Esophagus squamous epithelium (tissue), 5 donors: ENCODE measurements around the gene HIRA. TPM values are rescaled to one million over a fixed set of nuclear protein-coding genes. Genes with fewer than 3 reads are reported as not detected.

Experiments used
- DNase-seq: peaks from one replicate; lab custom pipeline; 2025; lab: John Stamatoyannopoulos, UW
- H3K27ac ChIP-seq, 4 donors: fragments of 200-600 bp; sonication (generic); one replicate each; pipeline ENCODE4 v1.5.1; 2016 to 2019; ENCODE audit warnings: mild to moderate bottlenecking in 1 of 4
- H3K27me3 ChIP-seq, 4 donors: fragments of 200-600 bp; sonication (generic); 1 replicate in 3 of 4; 2 replicates in 1 of 4; pipeline versions ENCODE4 v1.5.1 to v1.6.0; 2017 to 2021; ENCODE audit warnings: antibody characterized with exemption in 1 of 4
- H3K36me3 ChIP-seq, 3 donors: fragments of 200-600 bp; sonication (generic); one replicate each; pipeline ENCODE4 v1.5.1; 2016 to 2019
- H3K4me1 ChIP-seq, 3 donors: fragments of 200-600 bp; sonication (generic); one replicate each; pipeline ENCODE4 v1.5.1; 2017 to 2019
- H3K4me3 ChIP-seq, 4 donors: fragments of 200-600 bp; sonication (generic); 1 replicate in 3 of 4; 2 replicates in 1 of 4; pipeline ENCODE4 v1.5.1; 2016 to 2019; ENCODE audit warnings: mild to moderate bottlenecking in 2 of 4, moderate library complexity in 1 of 4
- H3K9me3 ChIP-seq, 3 donors: fragments of 200-600 bp; sonication (generic); one replicate each; pipeline ENCODE4 v1.5.1; 2016 to 2019
- CTCF ChIP-seq, 6 experiments: fragments of 450-650 bp in 4 of 6; fragments of 200-600 bp in 2 of 6; sonication (generic) in 2 of 6; IDR thresholded peaks; one replicate each; pipeline ENCODE4 v1.5.1; 2016 to 2019; ENCODE audit warnings: antibody characterized with exemption in 6 of 6, mild to moderate bottlenecking in 4 of 6, moderate library complexity in 4 of 6
- POLR2A ChIP-seq, 4 donors: fragments of 450-650 bp; IDR thresholded peaks; one replicate each; pipeline ENCODE4 v1.6.1; 2017; ENCODE audit warnings: antibody characterized with exemption in 4 of 4, mild to moderate bottlenecking in 4 of 4, moderate library complexity in 3 of 4
- WGBS, 2 donors: methylation state at CpG; one replicate each; pipeline ENCODE4 v1.1.5; 2018; 5-methylcytosine and 5-hydroxymethylcytosine counted together
- intact Hi-C: fragments of 100-400 bp; cut with DNase I; formaldehyde crosslinking; loops from one replicate; pipeline ENCODE4 v1.15.0; 2022
- total RNA-seq, 4 donors: library from RNA; depleted of rRNA; stranded (reverse); fragments of >200 nt; gene quantifications; one replicate each; pipeline ENCODE4 v1.1.0, GENCODE V29; 2016
- donor health status: DM: yes; HTN: yes; CAD: no.

Gene HIRA
- total RNA-seq = 10 to 100 TPM; 11.2 to 19.8 (median 14.4) TPM

GRCh38 chr22:19431649-19432132 lies at the start of gene HIRA:
TSS of gene HIRA (minus strand) at chr22:19431733. CDS start at chr22:19431476, 257 bp downstream.
- Histone ChIP-seq H3K4me1 (peaks cover 4 to 49% (median 19%) of the 10 kb centered on the region in 3 donors), H3K36me3 (peaks cover 0 to 30% (median 4%) of the 10 kb centered on the region in 3 donors), H3K27me3 (no peaks in the 10 kb centered on the region), H3K27ac (peak within 1 kb of the TSS; percentile 96 to 99 (median 98)), H3K4me3 (peak within 1 kb of the TSS; percentile 66 to 90 (median 84)), H3K9me3 (no peaks in the 10 kb centered on the region)
- TF ChIP-seq POLR2A (IDR thresholded peaks at IDR 0.05) (peak in 1 of 4 donors; percentile 2), CTCF (IDR thresholded peaks at IDR 0.05) (no peak)
- no peak for DNase-seq
- intact Hi-C loops = no loop called here
- no CpG with 5 or more reads among the region's 66 CpGs for WGBS, 2 donors

- Histone ChIP-seq H3K36me3 (no peaks in the 10 kb centered on the region), H3K4me1 (peaks cover 18 to 40% (median 25%) of the 10 kb centered on the region in 3 donors), H3K4me3 (no peak overlapping the region), H3K27me3 (no peaks in the 10 kb centered on the region), H3K27ac (no peak overlapping the region), H3K9me3 (no peaks in the 10 kb centered on the region)
- no peak for DNase-seq
- intact Hi-C loops = no loop called here
- TF ChIP-seq CTCF (IDR thresholded peaks at IDR 0.05) (no peak), POLR2A (IDR thresholded peaks at IDR 0.05) (no peak)
- WGBS, 2 donors = 47 to 60% methylated on average over 10 of the region's 10 CpGs
These were observed 49.3 kb upstream of the HIRA start for GRCh38 chr22:19480789-19481188.

DNA sequence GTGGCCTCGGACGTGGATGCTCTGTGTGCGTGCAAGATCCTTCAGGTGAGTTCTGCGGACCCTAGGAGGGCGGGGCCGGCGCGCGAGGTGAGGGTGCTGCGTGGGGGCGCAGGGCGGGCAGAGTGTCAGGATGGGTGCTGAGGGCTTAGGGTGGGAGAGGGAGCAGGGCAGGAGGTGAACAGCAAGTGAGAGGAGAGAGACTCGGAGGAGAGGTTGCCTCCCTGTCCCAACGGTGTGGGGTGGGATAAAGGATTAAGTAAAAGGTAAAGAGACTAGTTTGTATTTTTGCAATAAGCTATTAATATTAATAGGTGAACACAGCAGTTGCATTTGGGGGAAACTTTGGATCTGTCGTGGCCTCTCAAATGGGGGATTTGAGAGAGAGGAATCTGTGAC lies 48.6 kb upstream of the HIRA start:
- H3K36me3 ChIP-seq = peaks cover 0 to 5% (median 0%) of the 10 kb centered on the region in 3 donors
- no peak for TF ChIP-seq POLR2A (IDR thresholded peaks at IDR 0.05)
- no peak for TF ChIP-seq CTCF (IDR thresholded peaks at IDR 0.05)
- peaks cover 18 to 46% (median 26%) of the 10 kb centered on the region in 3 donors for H3K4me1 ChIP-seq
- intact Hi-C loops = no loop called here
- H3K27ac ChIP-seq = peak overlapping the region in 2 of 4 donors; percentile 96 to 97
- H3K9me3 ChIP-seq = no peaks in the 10 kb centered on the region
- H3K4me3 ChIP-seq = peak overlapping the region; percentile 67 to 95 (median 84)
- no peaks in the 10 kb centered on the region for H3K27me3 ChIP-seq
- DNase-seq = no peak
- WGBS, 2 donors = 2% methylated on average over 4 to 5 of the region's 15 CpGs

DNA sequence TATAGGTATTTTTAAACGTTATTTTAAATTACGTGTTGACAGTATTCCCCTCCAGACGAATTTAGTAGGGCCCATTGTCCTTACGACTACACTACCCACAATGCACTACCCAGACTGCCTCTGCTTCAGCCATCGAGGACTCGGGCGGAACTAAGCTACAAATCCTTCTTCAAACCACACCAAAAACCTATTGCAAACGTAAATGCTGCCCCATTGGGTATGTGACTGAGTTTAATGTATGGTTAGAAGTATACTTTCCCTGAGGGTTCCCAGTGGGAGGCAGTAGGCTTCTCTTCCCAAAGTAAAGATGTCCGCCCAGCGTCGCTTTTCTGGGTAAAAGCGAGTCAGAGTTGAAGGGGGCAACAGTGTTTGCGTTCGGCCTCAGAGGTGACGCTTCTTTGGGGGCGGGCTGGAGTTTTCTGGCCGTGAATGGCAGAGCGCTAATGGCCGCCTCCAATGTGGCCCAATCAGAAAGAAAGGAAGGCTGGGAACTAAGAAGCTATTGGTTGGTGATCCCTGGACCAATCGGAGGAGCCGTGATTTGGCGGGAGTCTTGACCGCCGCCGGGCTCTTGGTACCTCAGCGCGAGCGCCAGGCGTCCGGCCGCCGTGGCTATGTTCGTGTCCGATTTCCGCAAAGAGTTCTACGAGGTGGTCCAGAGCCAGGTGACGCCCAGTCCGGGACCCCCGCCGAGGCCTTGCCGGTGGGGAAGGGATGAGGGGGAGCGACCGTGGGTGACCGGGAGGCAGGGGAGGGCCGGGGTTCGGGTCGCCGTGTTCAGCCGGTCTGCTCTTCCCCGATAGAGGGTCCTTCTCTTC lies 48.0 kb upstream of the HIRA start, which contains the start of gene CDC45:
Gene CDC45 (plus strand): TSS at position 566 of the 818 bp plus-strand sequence. CDS start 49 bp downstream, at position 615.
- H3K27ac ChIP-seq = peak within 1 kb of the TSS; percentile 95 to 99 (median 96)
- no peak for TF ChIP-seq POLR2A (IDR thresholded peaks at IDR 0.05)
- no peak for TF ChIP-seq CTCF (IDR thresholded peaks at IDR 0.05)
- no peaks in the 10 kb centered on the region for H3K9me3 ChIP-seq
- H3K27me3 ChIP-seq = no peaks in the 10 kb centered on the region
- peak; percentile 74 for DNase-seq
- peaks cover 0 to 11% (median 4%) of the 10 kb centered on the region in 3 donors for H3K36me3 ChIP-seq
- intact Hi-C loops = no loop called here
- H3K4me1 ChIP-seq = peaks cover 18 to 52% (median 26%) of the 10 kb centered on the region in 3 donors
- WGBS, 2 donors = 0 to 1% methylated on average over 16 to 20 of the region's 50 CpGs
- peak within 1 kb of the TSS; percentile 67 to 95 (median 84) for H3K4me3 ChIP-seq

DNA sequence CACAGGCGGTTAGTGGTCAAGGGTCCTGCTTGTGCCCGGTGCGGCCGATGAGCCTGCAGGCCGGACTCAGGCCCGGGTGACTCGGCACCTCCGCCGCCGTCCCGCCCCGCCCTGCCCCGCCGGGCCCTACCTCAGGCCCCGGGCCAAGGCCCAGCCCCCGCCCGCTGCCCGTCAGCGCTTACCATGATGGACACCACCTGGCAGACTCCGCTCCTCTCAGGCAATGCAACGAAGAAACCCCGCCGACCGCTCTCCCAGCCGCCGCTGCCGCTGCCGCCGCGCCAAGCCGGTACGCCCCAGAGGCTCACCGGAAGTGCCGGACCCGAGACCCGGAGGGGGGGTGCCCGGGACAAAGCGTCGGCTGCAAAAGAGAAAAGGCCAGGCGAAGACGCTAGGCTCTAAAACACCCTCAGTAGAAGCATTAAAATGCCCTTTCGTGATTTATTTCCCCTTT lies 47.4 kb upstream of the HIRA start, which contains the start of gene UFD1:
Gene UFD1 (minus strand): TSS at position 293 of the 454 bp plus-strand sequence. CDS start 108 bp downstream, at position 185.
- WGBS, 2 donors = 0% methylated on average over 6 of the region's 42 CpGs
- DNase-seq = no peak
- H3K4me1 ChIP-seq = peaks cover 18 to 58% (median 26%) of the 10 kb centered on the region in 3 donors
- peak within 1 kb of the TSS; percentile 95 to 99 (median 96) for H3K27ac ChIP-seq
- no peaks in the 10 kb centered on the region for H3K27me3 ChIP-seq
- peaks cover 0 to 18% (median 5%) of the 10 kb centered on the region in 3 donors for H3K36me3 ChIP-seq
- no peaks in the 10 kb centered on the region for H3K9me3 ChIP-seq
- peak within 1 kb of the TSS; percentile 67 to 95 (median 84) for H3K4me3 ChIP-seq
- intact Hi-C loops = no loop called here
- TF ChIP-seq CTCF (IDR thresholded peaks at IDR 0.05) = peak in 2 of 6 experiments; percentile 5 to 21
- TF ChIP-seq POLR2A (IDR thresholded peaks at IDR 0.05) = peak in 3 of 4 donors; percentile 13 to 55 (median 53)
